DOHH2 (cell line): Measurements from ENCODE around the gene SCNN1A.

Source experiments
- EZH2phosphoT487 ChIP-seq: fragments of 200-600 bp; sonication (generic); IDR thresholded peaks from 2 replicates; pipeline ENCODE4 v1.6.1; 2017; ENCODE audit warnings: borderline replicate concordance, mild to moderate bottlenecking, antibody characterized with exemption, low read length, moderate library complexity, mixed read lengths
- TF ChIP-seq, protein P1 (sequence below): fragments of 200-600 bp; sonication (generic); IDR thresholded peaks from one replicate; pipeline ENCODE4 v1.5.1; 2014; ENCODE audit warnings: antibody characterized with exemption, mild to moderate bottlenecking, low read depth, low read length; ENCODE audit not compliant: poor library complexity, severe bottlenecking

DNA sequence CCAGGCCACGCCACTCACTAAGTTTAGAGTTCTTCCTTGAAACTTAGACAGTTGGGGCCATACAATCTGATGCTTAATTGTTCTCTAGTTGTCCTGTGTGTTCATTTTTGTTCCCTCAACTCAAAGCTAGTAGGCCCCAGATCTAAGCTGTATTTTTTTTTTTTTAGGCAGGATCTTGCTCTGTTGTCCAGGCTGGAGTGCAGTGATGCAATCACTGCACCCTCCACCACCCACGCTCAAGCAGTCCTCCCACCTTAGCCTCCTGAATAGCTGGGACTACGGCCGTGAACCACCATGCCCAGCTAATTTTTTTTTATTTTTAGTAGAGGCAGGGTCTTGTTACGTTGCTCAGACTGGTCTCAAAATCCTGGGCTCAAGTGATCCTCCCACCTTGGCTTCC, 41.0 kb downstream of the SCNN1A start:
- TF ChIP-seq, protein P1, sequence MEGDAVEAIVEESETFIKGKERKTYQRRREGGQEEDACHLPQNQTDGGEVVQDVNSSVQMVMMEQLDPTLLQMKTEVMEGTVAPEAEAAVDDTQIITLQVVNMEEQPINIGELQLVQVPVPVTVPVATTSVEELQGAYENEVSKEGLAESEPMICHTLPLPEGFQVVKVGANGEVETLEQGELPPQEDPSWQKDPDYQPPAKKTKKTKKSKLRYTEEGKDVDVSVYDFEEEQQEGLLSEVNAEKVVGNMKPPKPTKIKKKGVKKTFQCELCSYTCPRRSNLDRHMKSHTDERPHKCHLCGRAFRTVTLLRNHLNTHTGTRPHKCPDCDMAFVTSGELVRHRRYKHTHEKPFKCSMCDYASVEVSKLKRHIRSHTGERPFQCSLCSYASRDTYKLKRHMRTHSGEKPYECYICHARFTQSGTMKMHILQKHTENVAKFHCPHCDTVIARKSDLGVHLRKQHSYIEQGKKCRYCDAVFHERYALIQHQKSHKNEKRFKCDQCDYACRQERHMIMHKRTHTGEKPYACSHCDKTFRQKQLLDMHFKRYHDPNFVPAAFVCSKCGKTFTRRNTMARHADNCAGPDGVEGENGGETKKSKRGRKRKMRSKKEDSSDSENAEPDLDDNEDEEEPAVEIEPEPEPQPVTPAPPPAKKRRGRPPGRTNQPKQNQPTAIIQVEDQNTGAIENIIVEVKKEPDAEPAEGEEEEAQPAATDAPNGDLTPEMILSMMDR, result no peak
- TF ChIP-seq EZH2phosphoT487, result no peak
